Fibroblast of villous mesenchyme (primary cell): ENCODE data around the gene COX7A2L. TPM values are rescaled to one million over a fixed set of nuclear protein-coding genes. Genes with fewer than 3 reads are reported as not detected.
"Not testable (repeated sequence)": the region's sequence is repeated elsewhere in the genome, so short reads cannot be mapped to it uniquely, and the experiment has no call there.

ENCODE experiments used
- DNase-seq: peaks from one replicate; pipeline ENCODE4 v3.0.0-alpha.2; 2010; ENCODE audit warnings: low read depth
- H3K4me3 ChIP-seq: 2 replicates; pipeline ENCODE4 v1.5.1; 2011; ENCODE audit warnings: low read depth, mild to moderate bottlenecking, low read length
- total RNA-seq: library from RNA; depleted of rRNA; stranded (reverse); fragments of >200 nt; gene quantifications from 2 replicates; pipeline ENCODE4 v1.2.3, GENCODE V29; 2012
- TF ChIP-seq, protein P1 (sequence below): IDR thresholded peaks from 2 replicates; pipeline ENCODE4 v1.5.1; 2012; ENCODE audit warnings: low read depth, mild to moderate bottlenecking, low read length; ENCODE audit not compliant: insufficient read depth

COX7A2L gene
- total RNA-seq, 1 donor = 189 TPM

GRCh38 chr2:42338567-42339190 lies 22.3 kb downstream of the COX7A2L start:
- no peak for DNase-seq
- H3K4me3 ChIP-seq = no peak overlapping the region
- TF ChIP-seq, protein P1, sequence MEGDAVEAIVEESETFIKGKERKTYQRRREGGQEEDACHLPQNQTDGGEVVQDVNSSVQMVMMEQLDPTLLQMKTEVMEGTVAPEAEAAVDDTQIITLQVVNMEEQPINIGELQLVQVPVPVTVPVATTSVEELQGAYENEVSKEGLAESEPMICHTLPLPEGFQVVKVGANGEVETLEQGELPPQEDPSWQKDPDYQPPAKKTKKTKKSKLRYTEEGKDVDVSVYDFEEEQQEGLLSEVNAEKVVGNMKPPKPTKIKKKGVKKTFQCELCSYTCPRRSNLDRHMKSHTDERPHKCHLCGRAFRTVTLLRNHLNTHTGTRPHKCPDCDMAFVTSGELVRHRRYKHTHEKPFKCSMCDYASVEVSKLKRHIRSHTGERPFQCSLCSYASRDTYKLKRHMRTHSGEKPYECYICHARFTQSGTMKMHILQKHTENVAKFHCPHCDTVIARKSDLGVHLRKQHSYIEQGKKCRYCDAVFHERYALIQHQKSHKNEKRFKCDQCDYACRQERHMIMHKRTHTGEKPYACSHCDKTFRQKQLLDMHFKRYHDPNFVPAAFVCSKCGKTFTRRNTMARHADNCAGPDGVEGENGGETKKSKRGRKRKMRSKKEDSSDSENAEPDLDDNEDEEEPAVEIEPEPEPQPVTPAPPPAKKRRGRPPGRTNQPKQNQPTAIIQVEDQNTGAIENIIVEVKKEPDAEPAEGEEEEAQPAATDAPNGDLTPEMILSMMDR = no peak

- no peak for DNase-seq
- H3K4me3 ChIP-seq = no peak overlapping the region
- TF ChIP-seq, protein P1 = no peak
Observed at GRCh38 chr2:42337846-42338566, 23.0 kb downstream of the COX7A2L start.

DNA sequence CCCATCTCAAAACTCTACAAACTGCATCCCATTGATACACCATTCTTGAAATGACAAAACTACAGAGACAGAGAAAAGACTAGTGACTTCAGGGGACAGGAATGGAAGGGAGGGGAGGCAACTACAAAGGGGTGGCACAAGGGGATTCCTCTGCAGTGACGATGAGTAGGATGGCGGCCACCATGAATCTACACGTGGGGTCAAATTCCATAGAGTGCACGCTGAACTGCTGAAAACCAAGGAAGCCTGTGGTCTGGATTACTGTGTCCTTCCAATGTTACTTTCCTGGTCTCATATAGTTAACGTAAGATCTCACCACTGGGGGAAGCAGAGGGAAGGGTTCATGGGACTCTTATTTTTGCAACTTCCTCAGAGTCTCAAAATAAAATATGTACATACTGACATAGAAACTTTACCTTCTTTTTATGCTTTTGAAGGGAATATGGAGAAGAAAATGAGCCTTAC lies 23.6 kb downstream of the COX7A2L start:
- TF ChIP-seq, protein P1 = peak; percentile 17
- no peak for DNase-seq
- no peak overlapping the region for H3K4me3 ChIP-seq

GRCh38 chr2:42336361-42336965 lies 24.6 kb downstream of the COX7A2L start:
- TF ChIP-seq, protein P1 = no peak
- no peak overlapping the region for H3K4me3 ChIP-seq
- DNase-seq = no peak

- H3K4me3 ChIP-seq = no peak overlapping the region
- TF ChIP-seq, protein P1 = no peak
- DNase-seq = no peak
Observed at GRCh38 chr2:42335514-42336104, 25.4 kb downstream of the COX7A2L start.

DNA sequence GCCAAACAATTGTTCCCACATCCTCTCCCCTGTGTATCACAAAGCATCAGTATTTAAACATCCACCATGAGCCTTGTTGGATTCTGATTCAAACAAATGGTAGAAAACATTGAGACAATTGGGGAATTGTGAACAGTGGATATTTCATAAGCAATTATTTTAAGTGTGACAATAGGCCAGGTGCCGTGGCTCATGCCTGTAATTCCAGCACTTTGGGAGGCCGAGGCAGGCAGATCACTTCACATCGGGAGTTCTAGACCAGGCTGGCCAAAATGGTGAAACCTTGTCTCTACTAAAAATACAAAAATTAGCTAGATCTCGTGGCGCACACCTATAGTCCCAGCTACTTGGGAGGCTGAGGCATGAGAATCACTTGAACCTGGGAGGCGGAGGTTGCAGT lies 26.2 kb downstream of the COX7A2L start:
- H3K4me3 ChIP-seq, DNase-seq: not testable (repeated sequence)

DNA sequence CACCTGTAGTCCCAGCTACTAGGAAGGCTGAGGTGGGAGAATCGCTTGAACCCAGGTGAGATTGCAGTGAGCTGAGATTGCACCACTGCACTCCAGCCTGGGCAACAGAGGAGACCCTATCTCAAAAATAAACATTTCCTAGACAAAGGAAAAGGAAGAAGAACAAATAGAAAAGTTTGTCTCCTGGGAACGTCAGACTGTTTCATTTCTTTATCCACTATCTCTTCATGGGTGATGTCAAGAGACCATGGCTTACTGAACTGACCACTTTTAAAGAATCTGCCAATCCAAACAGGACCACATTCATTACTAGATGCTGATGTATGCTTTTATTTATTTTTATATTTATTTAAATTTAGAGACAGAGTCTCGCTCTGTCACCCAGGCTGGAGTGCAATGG lies 26.8 kb downstream of the COX7A2L start:
- DNase-seq = no peak
- TF ChIP-seq, protein P1 = no peak
- no peak overlapping the region for H3K4me3 ChIP-seq
